HepG2 (cell line): ENCODE results near the gene SOS2. TPM values are rescaled to one million over a fixed set of nuclear protein-coding genes. Genes with fewer than 3 reads are reported as not detected.

ENCODE experiments used
- ATAC-seq: fragments of 200-7000 bp; cut with Tn5 transposase; 3 replicates; pipeline ENCODE4 v1.9.1; 2020; ENCODE audit warnings: mild to moderate bottlenecking, moderate library complexity
- BruUV-seq: library from RNA; stranded (reverse); fragments of 400-500 nt; replicated peaks from 2 replicates; lab custom pipeline; 2021; lab: Mats Ljungman, UMichigan
- CTCF ChIA-PET: fragments of 300-600 bp; formaldehyde crosslinking; extraction: SDS; loops from one replicate; lab custom pipeline; 2021; ENCODE audit warnings: low total read pairs, inconsistent platforms, low intra/inter-chr PET ratio; lab: Yijun Ruan, JAX
- POLR2A ChIA-PET: fragments of 350-600 bp; sonication (Branson Sonifier 250); formaldehyde crosslinking; loops from one replicate; lab custom pipeline; 2020; ENCODE audit warnings: antibody characterized with exemption, inconsistent platforms; lab: Yijun Ruan, JAX
- DNase-seq: peaks from one replicate; pipeline ENCODE4 v3.0.0-alpha.2; 2015; ENCODE audit warnings: low spot score
- FAIRE-seq: peaks from 3 replicates; lab custom pipeline; 2011; peaks lifted over from hg19 to GRCh38; lab: Jason Lieb, UNC
- H2AFZ ChIP-seq: one replicate; pipeline ENCODE4 v1.6.1; 2011; ENCODE audit warnings: low read length, inconsistent platforms
- H3K27ac ChIP-seq: fragments of 300-600 bp; 3 replicates; pipeline ENCODE4 v1.8.0; 2011; ENCODE audit warnings: mixed run types, mild to moderate bottlenecking, mixed read lengths, low read length, inconsistent platforms; ENCODE audit not compliant: insufficient read depth; ENCODE audit errors: extremely low read length
- H3K27me3 ChIP-seq, 2 experiments: fragments of 200-600 bp in 1 of 2; 2 replicates in 1 of 2; 3 replicates in 1 of 2; pipeline versions ENCODE4 v1.6.0 to v1.8.0; 2011; ENCODE audit warnings: low read length in 2 of 2, mild to moderate bottlenecking in 2 of 2, moderate library complexity in 2 of 2, inconsistent platforms in 1 of 2; ENCODE audit not compliant: insufficient read depth in 2 of 2, control insufficient read depth in 1 of 2
- H3K36me3 ChIP-seq, 2 experiments: fragments of 200-600 bp in 1 of 2; replicated peaks in 1 of 2; 2 replicates in 1 of 2; 3 replicates in 1 of 2; pipeline versions ENCODE4 v1.5.1 to v1.8.0; 2011; ENCODE audit warnings: low read length in 2 of 2, inconsistent platforms in 1 of 2; ENCODE audit not compliant: insufficient read depth in 2 of 2, control insufficient read depth in 1 of 2
- H3K4me1 ChIP-seq: 2 replicates; pipeline ENCODE4 v1.5.1; 2012; ENCODE audit warnings: low read length, inconsistent platforms; ENCODE audit not compliant: insufficient read depth
- H3K4me2 ChIP-seq: 2 replicates; pipeline ENCODE4 v1.6.0; 2011; ENCODE audit warnings: low read depth, low read length, inconsistent platforms
- H3K4me3 ChIP-seq, 3 experiments: fragments of 200-600 bp in 1 of 3; sonication (generic), shearing (Covaris generic) in 1 of 3; replicated peaks in 1 of 3; 2 replicates each; pipeline ENCODE4 v1.5.1; 2011 to 2016; ENCODE audit warnings: low read length in 3 of 3, inconsistent platforms in 2 of 3, low read depth in 2 of 3, mild to moderate bottlenecking in 2 of 3, control low read depth in 1 of 3, mixed read lengths in 1 of 3; ENCODE audit not compliant: insufficient read depth in 1 of 3
- H3K79me2 ChIP-seq: one replicate; pipeline ENCODE4 v1.6.1; 2011; ENCODE audit warnings: low read length, inconsistent platforms; ENCODE audit not compliant: insufficient read depth
- H3K9ac ChIP-seq: 2 replicates; pipeline ENCODE4 v1.6.0; 2011; ENCODE audit warnings: mild to moderate bottlenecking, low read depth, low read length, inconsistent platforms; ENCODE audit not compliant: insufficient read depth
- H3K9me3 ChIP-seq: 2 replicates; pipeline ENCODE4 v1.5.1; 2012; ENCODE audit warnings: mild to moderate bottlenecking, low read length
- H4K20me1 ChIP-seq: 2 replicates; pipeline ENCODE4 v1.6.0; 2011; ENCODE audit warnings: inconsistent platforms, mild to moderate bottlenecking, low read length, moderate library complexity; ENCODE audit not compliant: insufficient read depth
- AKAP8 ChIP-seq: sonication (generic); formaldehyde crosslinking; IDR thresholded peaks from 2 replicates; pipeline ENCODE4 v1.5.1; 2020; ENCODE audit warnings: mild to moderate bottlenecking, missing genetic modification reagents
- FOXP1 ChIP-seq, 2 experiments: fragments of 450-650 bp in 1 of 2; IDR thresholded peaks; 2 replicates each; pipeline ENCODE4 v1.6.1; 2017 to 2018; ENCODE audit warnings: antibody characterized with exemption in 1 of 2
- HDAC2 ChIP-seq: sonication (generic); formaldehyde crosslinking; IDR thresholded peaks from 2 replicates; pipeline ENCODE4 v1.4.0; 2020; ENCODE audit warnings: missing genetic modification reagents
- HMGA1 ChIP-seq: sonication (generic); formaldehyde crosslinking; conservative IDR thresholded peaks from 2 replicates; pipeline ENCODE4 v1.4.0; 2020; ENCODE audit warnings: missing genetic modification reagents
- HOXA9 ChIP-seq: sonication (generic); formaldehyde crosslinking; IDR thresholded peaks from 2 replicates; pipeline ENCODE4 v1.8.1; 2022; ENCODE audit warnings: missing genetic modification reagents, mild to moderate bottlenecking, moderate library complexity, borderline replicate concordance
- PHB2 ChIP-seq: fragments of 450-650 bp; IDR thresholded peaks from 2 replicates; pipeline ENCODE4 v1.6.1; 2018; ENCODE audit not compliant: partially characterized antibody
- PRDM10 ChIP-seq: sonication (generic); formaldehyde crosslinking; IDR thresholded peaks from 2 replicates; pipeline ENCODE4 v1.4.0; 2020; ENCODE audit warnings: low read depth, missing genetic modification reagents
- WGBS: methylation state at CpG from one replicate; pipeline ENCODE4 v1.1.6; 2017; ENCODE audit warnings: low lambda C conversion rate; 5-methylcytosine and 5-hydroxymethylcytosine counted together
- in situ Hi-C: cut with HindIII; loops from 2 replicates; pipeline ENCODE4 v1.10.0; 2017; ENCODE audit warnings: low pct_unique_long_range_greater_than_20kb; ENCODE audit not compliant: extremely low pct_ligation_motif_present
- intact Hi-C: fragments of 100-400 bp; cut with micrococcal nuclease; formaldehyde crosslinking; loops from one replicate; pipeline ENCODE4 v1.10.0; 2022; ENCODE audit not compliant: unreplicated experiment
- polyA plus RNA-seq, 8 experiments: library from polyadenylated mRNA; depleted of rRNA in 3 of 8; stranded (reverse) in 7 of 8; unstranded in 1 of 8; fragments of >200 nt; fragmentation: Illumina TruSeq in 4 of 8; extraction: Trizol in 4 of 8; gene quantifications; 2 replicates each; pipeline versions ENCODE4 v1.2.1 to v1.2.3, GENCODE V29; 2011 to 2016; ENCODE audit warnings: low read depth in 4 of 8, missing spikeins in 1 of 8, mixed read lengths in 1 of 8; ENCODE audit not compliant: insufficient read depth in 1 of 8
- total RNA-seq, 5 experiments: library from RNA; depleted of rRNA; stranded (reverse); fragments of >200 nt; fragmentation: Illumina TruSeq; extraction: Trizol; gene quantifications; 2 replicates each; pipeline ENCODE4 v1.2.3, GENCODE V29; 2016; ENCODE audit warnings: low read depth in 1 of 5

SOS2 gene
- total and polyA plus RNA-seq, 2 of the 13 experiments (the other 11 are each of a cell fraction or from before 2014, with no cell fraction given): 9.3 to 12.1 TPM

- TF ChIP-seq FOXP1 (IDR thresholded peaks at IDR 0.05) (no peak), FOXP1 (CRISPR knock-in tag; IDR thresholded peaks at IDR 0.05) (no peak), HOXA9 (CRISPR knock-in tag) (no peak), AKAP8 (no peak)
Observed at GRCh38 chr14:50237427-50237826, 6.0 kb upstream of the SOS2 start (continued).

- H3K4me3 ChIP-seq: no peak overlapping the region
- H3K79me2 ChIP-seq: peaks cover 19% of the 10 kb centered on the region
- H4K20me1 ChIP-seq: no peaks in the 10 kb centered on the region
- H3K36me3 ChIP-seq: no peaks in the 10 kb centered on the region
- H3K4me2 ChIP-seq: no peak overlapping the region
- ChIA-PET POLR2A (no interaction called here), CTCF (no interaction called here)
- peaks cover 43% of the 10 kb centered on the region for H3K4me1 ChIP-seq
- H3K27ac ChIP-seq: no peak overlapping the region
- in situ Hi-C loops (loop anchor here (25.0 kb wide), 1 partner anchor 372 kb away; the partner anchor contains the start of gene NEMF), intact Hi-C loops (loop anchor here (2.0 to 5.0 kb wide), 2 partner anchors 79 to 298 kb away; partner anchors contain the start of genes DMAC2L, L2HGDH and MAP4K5)
- no TSS peak for BruUV-seq
- no peaks in the 10 kb centered on the region; the same call in 1 of the 2 replicates for H3K9me3 ChIP-seq
- FAIRE-seq: no peak
- no peak overlapping the region for H3K9ac ChIP-seq
- no peak for TF ChIP-seq HMGA1
- no peak for TF ChIP-seq PRDM10 (CRISPR knock-in tag)
- no peak for TF ChIP-seq PHB2
- TF ChIP-seq HDAC2: no peak
- TF ChIP-seq, all 625 proteins: peak for 0
- H2AFZ ChIP-seq: no peak overlapping the region
- WGBS: 94% methylated on average over 4 of the region's 4 CpGs
- no peak for ATAC-seq
- no peaks in the 10 kb centered on the region for H3K27me3 ChIP-seq
- no peak for DNase-seq
Observed at GRCh38 chr14:50233951-50234250, 2.5 kb upstream of the SOS2 start.
